IMR-90 (cell line): ENCODE results near the gene B4GALT7. TPM values are rescaled to one million over a fixed set of nuclear protein-coding genes. Genes with fewer than 3 reads are reported as not detected.

Experiments
- ATAC-seq: fragments of 200-7000 bp; cut with Tn5 transposase; 2 replicates; pipeline ENCODE4 v1.9.1; 2020; ENCODE audit warnings: low read depth, mild to moderate bottlenecking, moderate library complexity
- BruUV-seq: library from RNA; stranded (reverse); fragments of 400-500 nt; replicated peaks from 2 replicates; lab custom pipeline; 2021; lab: Mats Ljungman, UMichigan
- CTCF ChIA-PET: fragments of 300-600 bp; formaldehyde crosslinking; extraction: SDS; loops from one replicate; lab custom pipeline; 2021; ENCODE audit warnings: antibody characterized with exemption; lab: Yijun Ruan, JAX
- POLR2A ChIA-PET: fragments of 300-600 bp; sonication (Branson Sonifier 250); formaldehyde crosslinking; loops from one replicate; lab custom pipeline; 2022; ENCODE audit warnings: antibody characterized with exemption; ENCODE audit not compliant: unreplicated experiment; lab: Charles Lee
- DNase-seq: peaks from one replicate; pipeline ENCODE4 v3.0.0; 2013
- H2AFZ ChIP-seq: replicated peaks from 2 replicates; pipeline ENCODE3; 2013; ENCODE audit warnings: low read length, mild to moderate bottlenecking; ENCODE audit not compliant: poor library complexity
- H2AK5ac ChIP-seq: 2 replicates; pipeline ENCODE4 v1.6.1; 2013; ENCODE audit warnings: low read depth, low read length, inconsistent platforms
- H2AK9ac ChIP-seq: replicated peaks from 2 replicates; pipeline ENCODE3; 2013; ENCODE audit warnings: mild to moderate bottlenecking, low read depth, low read length, moderate library complexity; ENCODE audit not compliant: poor library complexity
- H2BK120ac ChIP-seq: 2 replicates; pipeline ENCODE4 v1.6.1; 2013; ENCODE audit warnings: low read depth, low read length, inconsistent platforms
- H2BK15ac ChIP-seq: 3 replicates; pipeline ENCODE4 v1.6.1; 2013; ENCODE audit warnings: low read depth, low read length, inconsistent platforms
- H2BK20ac ChIP-seq: 2 replicates; pipeline ENCODE4 v1.6.1; 2013; ENCODE audit warnings: low read depth, mild to moderate bottlenecking, inconsistent platforms, low read length, moderate library complexity
- H2BK5ac ChIP-seq: 2 replicates; pipeline ENCODE4 v1.6.1; 2013; ENCODE audit warnings: mild to moderate bottlenecking, low read depth, low read length, inconsistent platforms; ENCODE audit not compliant: poor library complexity, severe bottlenecking
- H3K14ac ChIP-seq: replicated peaks from 2 replicates; pipeline ENCODE4 v1.6.1; 2013; ENCODE audit warnings: low read depth, low read length, inconsistent platforms
- H3K18ac ChIP-seq: 2 replicates; pipeline ENCODE4 v1.6.1; 2013; ENCODE audit warnings: low read depth, low read length, control low read depth
- H3K23ac ChIP-seq: 2 replicates; pipeline ENCODE4 v1.6.1; 2013; ENCODE audit warnings: low read depth, low read length, inconsistent platforms
- H3K27ac ChIP-seq: 2 replicates; pipeline ENCODE4 v1.5.1; 2013; ENCODE audit warnings: mild to moderate bottlenecking, control low read depth, low read length; ENCODE audit not compliant: insufficient read depth
- H3K27me3 ChIP-seq: 2 replicates; pipeline ENCODE4 v1.6.1; 2013; ENCODE audit warnings: low read length; ENCODE audit not compliant: control insufficient read depth, insufficient read depth
- H3K36me3 ChIP-seq: 2 replicates; pipeline ENCODE4 v1.6.1; 2013; ENCODE audit warnings: low read length, mixed read lengths; ENCODE audit not compliant: control insufficient read depth, insufficient read depth
- H3K4ac ChIP-seq: 2 replicates; pipeline ENCODE4 v1.6.1; 2013; ENCODE audit warnings: low read depth, low read length, inconsistent platforms
- H3K4me1 ChIP-seq: 2 replicates; pipeline ENCODE4 v1.6.1; 2013; ENCODE audit warnings: low read length, mixed read lengths; ENCODE audit not compliant: control insufficient read depth, insufficient read depth
- H3K4me2 ChIP-seq: 2 replicates; pipeline ENCODE4 v1.6.1; 2013; ENCODE audit warnings: low read depth, mild to moderate bottlenecking, control low read depth, low read length, moderate library complexity
- H3K4me3 ChIP-seq: 2 replicates; pipeline ENCODE4 v1.5.1; 2013; ENCODE audit warnings: low read depth, mild to moderate bottlenecking, control low read depth, low read length, moderate library complexity; ENCODE audit not compliant: insufficient read depth
- H3K56ac ChIP-seq: 2 replicates; pipeline ENCODE4 v1.6.1; 2013; ENCODE audit warnings: low read length, inconsistent platforms; ENCODE audit not compliant: insufficient read depth; ENCODE audit errors: extremely low read depth
- H3K79me1 ChIP-seq, 2 experiments: 2 replicates each; pipeline ENCODE4 v1.6.1; 2013; ENCODE audit warnings: low read length in 2 of 2, inconsistent platforms in 1 of 2, low read depth in 1 of 2
- H3K9ac ChIP-seq: 2 replicates; pipeline ENCODE4 v1.6.1; 2013; ENCODE audit warnings: low read depth, low read length, control low read depth
- H3K9me1 ChIP-seq: 2 replicates; pipeline ENCODE4 v1.6.1; 2013; ENCODE audit warnings: low read length, inconsistent platforms; ENCODE audit not compliant: insufficient read depth
- H3K9me3 ChIP-seq: 2 replicates; pipeline ENCODE4 v1.6.1; 2013; ENCODE audit warnings: low read length; ENCODE audit not compliant: control insufficient read depth, insufficient read depth
- H4K20me1 ChIP-seq: 2 replicates; pipeline ENCODE4 v1.6.1; 2013; ENCODE audit warnings: low read length, inconsistent platforms; ENCODE audit not compliant: insufficient read depth
- H4K5ac ChIP-seq: 2 replicates; pipeline ENCODE4 v1.6.1; 2013; ENCODE audit warnings: mild to moderate bottlenecking, low read depth, low read length, control low read depth
- H4K8ac ChIP-seq, 2 experiments: 2 replicates each; pipeline ENCODE4 v1.6.1; 2013; ENCODE audit warnings: low read depth in 2 of 2, low read length in 2 of 2, control low read depth in 1 of 2, inconsistent platforms in 1 of 2
- H4K91ac ChIP-seq: 2 replicates; pipeline ENCODE4 v1.6.1; 2013; ENCODE audit warnings: low read depth, low read length, inconsistent platforms; ENCODE audit not compliant: insufficient read depth
- CEBPB ChIP-seq: IDR thresholded peaks from 2 replicates; pipeline ENCODE4 v1.6.1; 2012; ENCODE audit warnings: low read depth, low read length, improper control_type of control experiment
- FOS ChIP-seq: fragments of 150-350 bp; IDR thresholded peaks from 2 replicates; pipeline ENCODE4 v1.6.1; 2016; ENCODE audit warnings: low read depth, low read length
- MAFK ChIP-seq: IDR thresholded peaks from 2 replicates; pipeline ENCODE4 v1.6.1; 2012; ENCODE audit warnings: low read depth, low read length, improper control_type of control experiment
- MAZ ChIP-seq: IDR thresholded peaks from 2 replicates; pipeline ENCODE4 v1.6.1; 2012; ENCODE audit warnings: low read depth, mild to moderate bottlenecking, low read length, improper control_type of control experiment, moderate library complexity, borderline replicate concordance
- MXI1 ChIP-seq: IDR thresholded peaks from 2 replicates; pipeline ENCODE4 v1.6.1; 2012; ENCODE audit warnings: low read depth, mild to moderate bottlenecking, low read length, moderate library complexity, borderline replicate concordance
- NFE2L2 ChIP-seq: fragments of 150-350 bp; IDR thresholded peaks from 2 replicates; pipeline ENCODE4 v1.6.1; 2016; ENCODE audit warnings: low read depth, mild to moderate bottlenecking, low read length
- POLR2A ChIP-seq: IDR thresholded peaks from 2 replicates; pipeline ENCODE4 v1.6.1; 2012; ENCODE audit warnings: mild to moderate bottlenecking, low read depth, low read length
- RCOR1 ChIP-seq: IDR thresholded peaks from 2 replicates; pipeline ENCODE4 v1.6.1; 2012; ENCODE audit warnings: mild to moderate bottlenecking, low read length, improper control_type of control experiment; ENCODE audit not compliant: insufficient replicate concordance
- RFX5 ChIP-seq: IDR thresholded peaks from 2 replicates; pipeline ENCODE4 v1.8.0; 2012; ENCODE audit warnings: low read depth, mild to moderate bottlenecking, low read length, moderate library complexity
- SMC3 ChIP-seq: fragments of 150-350 bp; IDR thresholded peaks from 2 replicates; pipeline ENCODE4 v1.6.1; 2016; ENCODE audit warnings: low read depth, mild to moderate bottlenecking, antibody characterized with exemption, low read length, moderate library complexity
- WGBS, 2 experiments: methylation state at CpG; one replicate each; pipeline versions ENCODE4 v1.1.5 to v1.1.7; 2013; ENCODE audit warnings: missing lambda C conversion rate in 2 of 2; ENCODE audit not compliant: insufficient read length in 1 of 2; ENCODE audit errors: extremely low coverage in 2 of 2; 5-methylcytosine and 5-hydroxymethylcytosine counted together
- dilution Hi-C: fragments of 300-500 bp; cut with HindIII; formaldehyde crosslinking; loops from one replicate; pipeline ENCODE4 v1.14.3; 2018; ENCODE audit warnings: low sequenced_read_pairs; ENCODE audit not compliant: unreplicated experiment
- in situ Hi-C: fragments of 300-500 bp; cut with MboI; formaldehyde crosslinking; loops from 3 replicates; pipeline ENCODE4 v1.14.3; 2019; ENCODE audit warnings: low sequenced_read_pairs, inconsistent platforms, mixed read lengths
- intact Hi-C: fragments of 100-400 bp; cut with micrococcal nuclease; formaldehyde crosslinking; loops from 2 replicates; pipeline ENCODE4 v1.10.0; 2022
- polyA plus RNA-seq, 3 experiments: library from polyadenylated mRNA; depleted of rRNA; stranded (reverse); fragments of >200 nt; gene quantifications; 2 replicates each; pipeline ENCODE4 v1.2.3, GENCODE V29; 2012; ENCODE audit warnings: low replicate concordance in 1 of 3
- total RNA-seq: library from RNA; depleted of rRNA; stranded (reverse); fragments of >200 nt; gene quantifications from 2 replicates; pipeline ENCODE4 v1.2.3, GENCODE V29; 2012
- TF ChIP-seq, protein P1 (sequence below): fragments of 150-350 bp; IDR thresholded peaks from 2 replicates; pipeline ENCODE4 v1.6.1; 2016; ENCODE audit warnings: low read depth, mild to moderate bottlenecking, low read length, moderate library complexity, borderline replicate concordance
- TF ChIP-seq, protein P2 (sequence below): fragments of 150-350 bp; IDR thresholded peaks from 2 replicates; pipeline ENCODE4 v1.6.1; 2017; ENCODE audit warnings: mild to moderate bottlenecking, antibody characterized with exemption, low read length, low read depth
- TF ChIP-seq, protein P3 (sequence below): conservative IDR thresholded peaks from 2 replicates; pipeline ENCODE4 v1.5.1; 2012; ENCODE audit warnings: mild to moderate bottlenecking, low read depth, low read length, improper control_type of control experiment

B4GALT7 gene
- total and polyA plus RNA-seq, 2 of the 4 experiments (the other 2 are of a cell fraction): 29.2 to 79.6 TPM

GRCh38 chr5:177604116-177604521 lies 4.2 kb downstream of the B4GALT7 start:
- Histone ChIP-seq H3K14ac (no peak overlapping the region), H4K91ac (no peak overlapping the region), H3K23ac (no peak overlapping the region), H3K27me3 (no peaks in the 10 kb centered on the region), H4K5ac (no peak overlapping the region), H3K27ac (no peak overlapping the region), H2BK120ac (no peak overlapping the region), H3K36me3 (peaks cover 18% of the 10 kb centered on the region; the same call in 1 of the 2 replicates), H2BK5ac (no peak overlapping the region), H3K4ac (no peak overlapping the region), H3K79me1 (peaks cover 11 to 29% of the 10 kb centered on the region in 2 experiments), H2AK9ac (no peak overlapping the region), H2AK5ac (no peak overlapping the region), H3K4me2 (no peak overlapping the region), H4K20me1 (peaks cover 5% of the 10 kb centered on the region; the same call in 1 of the 2 replicates), H4K8ac (no peak overlapping the region), H2AFZ (no peak overlapping the region), H2BK20ac (no peak overlapping the region), H3K9me1 (0 out of 2 replicates have a peak, but pooled peaks cover 3% of the 10 kb centered on the region), H3K56ac (no peak overlapping the region), H3K18ac (no peak overlapping the region), H2BK15ac (no peak overlapping the region), H3K4me3 (no peak overlapping the region), H3K9ac (no peak overlapping the region), H3K4me1 (peaks cover 3% of the 10 kb centered on the region), H3K9me3 (no peaks in the 10 kb centered on the region)
- ATAC-seq (no peak), DNase-seq (no peak)
- ChIA-PET CTCF (no interaction called here), POLR2A (no interaction called here)
- 94% methylated on average over 19 of the region's 27 CpGs; no CpG with 5 or more reads in 1 of the 2 experiments for WGBS, 2 experiments
- TF ChIP-seq FOS: no peak
- TF ChIP-seq NFE2L2: no peak
- TF ChIP-seq RCOR1: no peak
- TF ChIP-seq MAZ: no peak
- TF ChIP-seq CEBPB: no peak
- no peak for TF ChIP-seq RFX5
- no peak for TF ChIP-seq MXI1
- TF ChIP-seq SMC3: no peak
- TF ChIP-seq, protein P1, sequence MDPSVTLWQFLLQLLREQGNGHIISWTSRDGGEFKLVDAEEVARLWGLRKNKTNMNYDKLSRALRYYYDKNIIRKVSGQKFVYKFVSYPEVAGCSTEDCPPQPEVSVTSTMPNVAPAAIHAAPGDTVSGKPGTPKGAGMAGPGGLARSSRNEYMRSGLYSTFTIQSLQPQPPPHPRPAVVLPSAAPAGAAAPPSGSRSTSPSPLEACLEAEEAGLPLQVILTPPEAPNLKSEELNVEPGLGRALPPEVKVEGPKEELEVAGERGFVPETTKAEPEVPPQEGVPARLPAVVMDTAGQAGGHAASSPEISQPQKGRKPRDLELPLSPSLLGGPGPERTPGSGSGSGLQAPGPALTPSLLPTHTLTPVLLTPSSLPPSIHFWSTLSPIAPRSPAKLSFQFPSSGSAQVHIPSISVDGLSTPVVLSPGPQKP: no peak
- TF ChIP-seq, protein P2, sequence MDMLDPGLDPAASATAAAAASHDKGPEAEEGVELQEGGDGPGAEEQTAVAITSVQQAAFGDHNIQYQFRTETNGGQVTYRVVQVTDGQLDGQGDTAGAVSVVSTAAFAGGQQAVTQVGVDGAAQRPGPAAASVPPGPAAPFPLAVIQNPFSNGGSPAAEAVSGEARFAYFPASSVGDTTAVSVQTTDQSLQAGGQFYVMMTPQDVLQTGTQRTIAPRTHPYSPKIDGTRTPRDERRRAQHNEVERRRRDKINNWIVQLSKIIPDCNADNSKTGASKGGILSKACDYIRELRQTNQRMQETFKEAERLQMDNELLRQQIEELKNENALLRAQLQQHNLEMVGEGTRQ: no peak
- TF ChIP-seq, protein P3, sequence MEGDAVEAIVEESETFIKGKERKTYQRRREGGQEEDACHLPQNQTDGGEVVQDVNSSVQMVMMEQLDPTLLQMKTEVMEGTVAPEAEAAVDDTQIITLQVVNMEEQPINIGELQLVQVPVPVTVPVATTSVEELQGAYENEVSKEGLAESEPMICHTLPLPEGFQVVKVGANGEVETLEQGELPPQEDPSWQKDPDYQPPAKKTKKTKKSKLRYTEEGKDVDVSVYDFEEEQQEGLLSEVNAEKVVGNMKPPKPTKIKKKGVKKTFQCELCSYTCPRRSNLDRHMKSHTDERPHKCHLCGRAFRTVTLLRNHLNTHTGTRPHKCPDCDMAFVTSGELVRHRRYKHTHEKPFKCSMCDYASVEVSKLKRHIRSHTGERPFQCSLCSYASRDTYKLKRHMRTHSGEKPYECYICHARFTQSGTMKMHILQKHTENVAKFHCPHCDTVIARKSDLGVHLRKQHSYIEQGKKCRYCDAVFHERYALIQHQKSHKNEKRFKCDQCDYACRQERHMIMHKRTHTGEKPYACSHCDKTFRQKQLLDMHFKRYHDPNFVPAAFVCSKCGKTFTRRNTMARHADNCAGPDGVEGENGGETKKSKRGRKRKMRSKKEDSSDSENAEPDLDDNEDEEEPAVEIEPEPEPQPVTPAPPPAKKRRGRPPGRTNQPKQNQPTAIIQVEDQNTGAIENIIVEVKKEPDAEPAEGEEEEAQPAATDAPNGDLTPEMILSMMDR: no peak
- TF ChIP-seq POLR2A: no peak
- TF ChIP-seq MAFK: no peak
- intact Hi-C loops (loop anchor here (10.0 kb wide), 1 partner anchor 561 kb away; no protein-coding TSS in a partner anchor), dilution Hi-C loops (no loop called here), in situ Hi-C loops (loop anchor here (10.0 to 25.0 kb wide), 2 partner anchors 458 to 551 kb away; partner anchors contain the start of gene NHP2)
- BruUV-seq: no TSS peak
